ENCODE results near the gene CCDC27.
"Not testable (repeated sequence)": the region's sequence is repeated elsewhere in the genome, so short reads cannot be mapped to it uniquely, and the experiment has no call there.

The CCDC27 gene

DNA sequence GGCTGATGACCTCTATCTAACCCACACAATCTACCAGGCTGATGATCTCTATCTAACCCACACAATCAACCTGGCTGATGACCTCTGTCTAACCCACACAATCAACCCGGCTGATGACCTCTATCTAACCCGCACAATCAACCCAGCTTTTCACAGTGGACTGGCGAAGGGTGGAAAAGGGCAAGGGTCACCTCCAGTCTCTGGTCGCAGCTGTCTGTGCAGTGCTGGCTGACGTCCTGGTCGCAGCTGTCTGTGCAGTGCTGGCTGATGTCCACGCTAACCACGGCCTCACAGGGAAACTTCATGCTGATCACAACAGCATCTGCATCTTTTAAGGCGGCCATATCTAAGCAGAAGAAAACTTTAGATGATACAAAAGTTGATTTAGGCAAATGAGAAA, 12.2 kb upstream of the CCDC27 start:
- DNase-seq = no peak

DNA sequence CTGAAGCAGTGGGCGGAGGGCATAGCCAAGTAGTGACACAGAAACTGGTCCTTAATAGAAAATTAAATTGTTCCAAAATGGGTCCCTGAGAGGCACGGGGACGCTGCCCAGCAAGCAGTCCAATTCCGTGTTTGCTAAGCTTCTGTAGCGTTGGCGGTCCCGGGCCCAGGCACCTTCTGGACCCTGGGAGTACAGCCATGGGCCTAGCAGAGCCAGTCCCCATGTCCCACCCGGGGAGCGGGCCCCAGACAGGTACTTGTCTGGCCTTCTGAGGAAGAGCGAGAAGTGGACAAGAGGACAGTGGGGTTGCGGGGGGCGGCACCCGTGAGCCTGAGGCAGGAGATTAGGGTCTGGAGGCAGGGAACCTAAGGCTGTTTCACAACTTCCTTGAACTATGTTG, 11.5 kb upstream of the CCDC27 start:
- DNase-seq = no peak

DNA sequence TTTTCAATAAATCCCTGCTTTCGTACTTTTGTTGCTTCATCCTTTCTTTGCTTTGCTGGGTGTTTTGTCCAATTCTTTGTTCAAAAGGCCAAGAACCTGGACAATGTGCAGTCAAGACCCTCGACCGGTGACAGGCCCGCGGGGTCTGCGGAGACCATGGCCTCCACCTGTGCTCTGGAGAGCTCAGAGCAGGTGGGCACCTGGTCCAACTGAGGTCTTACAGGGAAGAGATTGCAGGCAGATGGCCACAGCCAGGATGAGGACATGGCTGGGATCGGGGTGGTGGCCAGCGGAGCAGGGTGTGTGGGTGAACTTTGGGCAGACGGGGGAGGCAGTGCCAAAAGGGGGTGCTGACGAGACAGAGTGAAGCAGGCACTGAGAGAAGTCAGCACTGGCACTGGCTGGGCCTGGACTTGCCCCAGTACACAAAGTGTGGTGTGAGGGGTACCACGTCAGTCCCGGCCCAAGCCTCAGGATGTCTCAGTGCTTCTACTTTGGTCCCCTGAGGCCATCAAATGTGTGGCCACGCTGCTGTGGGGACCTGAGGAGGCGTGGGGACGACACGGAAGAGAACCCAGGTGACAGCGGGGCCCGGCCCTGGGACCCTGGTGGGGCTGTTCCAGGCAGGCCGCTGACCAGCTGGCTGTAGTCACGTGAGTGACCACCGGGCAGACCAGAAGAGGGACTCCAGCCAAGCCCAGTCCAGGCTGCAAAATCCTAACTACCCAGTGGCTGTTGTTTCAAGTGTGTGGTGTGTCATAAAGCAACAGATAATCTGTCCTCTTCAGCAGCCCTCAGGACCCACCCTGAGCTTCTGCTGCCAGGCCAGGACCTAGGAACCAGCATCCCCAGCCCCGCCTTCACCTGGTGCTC, 10.4 kb upstream of the CCDC27 start:
- DNase-seq = no peak

DNA sequence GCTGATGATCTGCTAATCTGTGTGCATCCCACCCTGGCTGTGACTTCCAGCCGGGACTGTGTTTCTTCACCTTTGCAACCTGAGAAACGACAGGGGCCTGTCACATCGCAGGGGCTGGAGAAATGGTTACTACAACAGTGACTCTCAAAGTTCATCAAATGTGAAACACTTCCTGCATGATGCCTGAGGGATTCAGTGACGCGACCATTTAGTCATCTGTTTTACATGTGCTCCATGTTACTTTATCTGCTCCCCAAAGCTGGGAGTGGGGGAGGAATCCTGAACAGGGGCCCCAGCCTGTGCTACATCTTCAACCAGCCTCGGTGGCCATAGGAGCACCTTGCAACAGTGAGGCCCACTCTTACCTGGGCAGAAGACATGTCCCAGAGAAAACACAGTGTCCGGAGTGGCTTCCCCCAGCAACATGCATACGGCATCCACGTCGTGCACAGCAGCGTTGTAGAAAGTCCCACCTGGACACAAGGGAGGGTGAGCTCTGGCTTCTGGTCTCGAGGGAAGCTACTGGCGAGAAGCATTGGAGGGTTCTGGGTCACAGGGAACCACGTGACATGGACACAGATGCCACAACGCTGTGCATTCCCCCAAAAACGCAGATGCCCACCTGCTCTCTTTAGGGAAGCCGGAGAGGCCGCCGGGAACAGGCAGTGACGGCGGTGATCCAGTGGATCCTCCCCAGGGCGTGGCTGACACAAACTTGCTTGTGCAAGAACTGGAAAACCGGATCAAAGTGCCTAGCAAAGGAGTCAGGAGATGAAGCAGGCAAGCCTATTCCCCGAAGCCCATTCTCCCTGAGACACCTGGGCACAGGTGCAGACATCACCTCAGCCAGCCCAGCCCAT, 9.6 kb upstream of the CCDC27 start:
- no peak for DNase-seq

DNA sequence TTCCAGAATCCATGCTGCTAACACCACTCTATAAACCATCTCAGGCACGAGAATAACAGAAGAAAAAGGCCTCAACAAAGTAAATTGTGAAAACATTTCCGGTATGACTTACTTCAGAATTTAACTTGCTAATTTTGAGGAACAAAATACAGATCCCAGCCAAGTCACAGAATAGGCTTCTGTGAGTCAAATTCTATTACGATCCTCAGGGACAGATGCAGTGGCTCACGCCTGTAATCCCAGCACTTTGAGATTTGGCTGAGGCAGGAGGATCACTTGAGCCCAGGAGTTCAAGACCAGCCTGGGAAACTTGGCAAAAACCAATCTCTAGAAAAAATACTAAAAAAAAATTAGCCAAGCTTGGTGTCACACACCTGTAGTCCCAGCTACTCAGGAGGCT, 8.8 kb upstream of the CCDC27 start:
- DNase-seq = no peak

DNA sequence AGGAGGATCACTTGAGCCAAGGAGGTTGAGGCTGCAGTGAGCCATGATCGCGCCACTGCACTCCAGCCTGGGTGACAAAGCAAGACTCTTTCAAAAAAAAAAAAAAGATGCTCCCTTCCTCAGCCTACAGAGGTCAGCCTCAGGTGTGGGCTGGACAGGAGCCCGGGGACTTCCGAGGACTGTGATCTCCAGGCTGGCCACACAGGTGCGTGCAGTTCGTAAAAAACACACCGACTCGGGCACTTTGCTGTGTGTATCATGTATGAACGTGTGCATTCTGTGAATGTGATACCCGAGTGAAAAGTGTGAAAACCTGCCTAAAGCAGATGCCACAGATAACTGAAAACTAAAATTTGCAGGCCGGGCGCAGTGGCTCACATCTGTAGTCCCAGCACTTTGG, 8.4 kb upstream of the CCDC27 start:
- no peak for DNase-seq

DNA sequence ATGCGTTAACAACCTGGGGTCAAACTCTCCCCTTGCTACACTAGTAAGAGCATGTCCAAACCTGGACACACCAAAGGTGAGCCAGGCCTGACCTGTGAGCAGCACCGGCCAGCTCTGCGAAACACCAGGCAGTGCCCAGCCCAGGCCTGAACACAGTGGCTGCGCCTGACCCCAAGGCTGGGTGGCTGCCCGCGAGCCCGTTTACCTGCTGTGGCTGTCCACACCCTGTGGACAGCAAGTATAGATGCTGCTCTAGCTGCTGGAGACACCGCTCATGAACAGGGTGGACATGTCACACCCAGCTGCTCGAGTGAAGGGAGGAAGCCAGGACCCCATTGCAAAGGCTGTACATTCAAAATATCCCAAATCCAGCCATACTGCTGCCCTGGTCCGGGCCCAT, 7.6 kb upstream of the CCDC27 start:
- no peak for DNase-seq

DNA sequence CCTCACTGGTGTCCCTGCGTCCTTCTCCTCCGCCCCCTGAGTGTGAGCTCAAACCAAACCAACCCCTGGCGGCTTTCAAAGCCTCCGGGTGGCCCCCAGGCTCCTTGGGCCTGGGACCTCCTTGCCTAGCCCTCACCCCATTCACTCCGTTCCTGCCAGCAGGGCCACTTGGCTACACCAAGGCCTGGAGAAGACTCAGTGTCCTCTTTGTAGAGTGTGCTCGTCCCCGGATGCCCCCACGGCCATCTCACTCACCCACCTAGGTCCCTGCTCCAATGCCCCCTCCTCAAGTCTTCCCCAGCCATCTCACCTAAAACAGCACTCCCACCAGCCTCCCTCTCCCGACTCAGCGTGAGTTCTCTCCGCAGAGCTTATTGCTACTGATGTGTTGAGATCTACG, 7.2 kb upstream of the CCDC27 start:
- DNase-seq = no peak

DNA sequence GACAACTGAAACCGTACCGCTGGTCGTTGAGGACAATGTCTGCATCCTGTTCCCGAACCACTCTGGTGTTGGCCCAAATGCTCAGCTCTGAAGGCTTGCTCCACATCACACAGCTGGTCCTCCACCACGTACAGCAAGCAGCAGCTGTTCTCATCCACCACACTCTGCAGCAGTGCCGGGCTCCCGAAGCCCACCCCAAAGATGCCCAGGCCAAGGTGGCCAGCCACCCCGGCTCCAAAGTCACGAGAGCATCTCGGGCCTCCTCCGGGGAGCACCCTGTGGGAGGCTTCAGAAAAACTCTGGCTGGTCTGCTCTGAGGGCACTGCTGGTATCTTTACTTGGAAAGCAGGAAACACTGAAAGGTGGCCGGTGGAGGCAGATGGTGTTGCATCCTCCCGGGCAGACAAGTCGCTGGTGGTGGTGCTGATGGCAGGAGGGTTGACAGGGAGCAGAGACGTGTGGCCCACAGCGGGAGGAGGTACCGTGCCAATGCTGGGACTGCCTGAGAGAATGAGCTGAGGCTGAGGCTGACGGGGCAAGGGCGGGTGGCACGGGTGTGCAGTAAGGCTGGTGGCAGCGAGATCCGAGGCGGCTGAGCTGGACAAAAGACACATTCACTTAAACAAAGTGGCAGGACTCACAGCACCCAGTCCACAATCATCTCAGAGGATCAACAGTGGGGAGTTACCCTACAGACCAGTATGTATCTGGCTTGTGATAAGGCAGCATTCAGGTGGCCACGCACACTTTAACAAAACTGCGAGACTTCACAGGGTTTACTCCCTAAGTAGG, 6.5 kb upstream of the CCDC27 start:
- DNase-seq = no peak

DNA sequence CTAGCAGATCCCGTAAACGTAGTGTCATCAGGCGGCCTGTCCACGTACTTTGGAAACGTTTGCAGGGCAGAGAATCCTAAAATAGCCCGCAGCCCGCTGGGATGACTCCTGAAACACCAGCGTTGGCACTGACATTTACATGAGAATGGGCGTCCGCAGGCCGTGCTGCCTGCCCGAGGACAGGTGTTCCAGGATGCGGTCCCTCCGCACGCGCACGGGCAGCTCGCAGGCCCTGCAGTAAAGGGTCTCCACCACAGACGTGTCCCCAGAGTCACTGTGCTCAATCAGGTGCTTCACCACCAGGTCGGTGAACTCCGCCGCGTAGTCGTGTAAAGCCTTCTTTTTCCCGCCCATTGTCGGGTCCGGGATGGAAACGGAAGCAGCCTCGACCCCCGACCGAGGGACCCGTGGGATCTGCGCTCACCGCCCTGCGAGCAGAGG, 5.8 kb upstream of the CCDC27 start:
- DNase-seq = no peak

DNA sequence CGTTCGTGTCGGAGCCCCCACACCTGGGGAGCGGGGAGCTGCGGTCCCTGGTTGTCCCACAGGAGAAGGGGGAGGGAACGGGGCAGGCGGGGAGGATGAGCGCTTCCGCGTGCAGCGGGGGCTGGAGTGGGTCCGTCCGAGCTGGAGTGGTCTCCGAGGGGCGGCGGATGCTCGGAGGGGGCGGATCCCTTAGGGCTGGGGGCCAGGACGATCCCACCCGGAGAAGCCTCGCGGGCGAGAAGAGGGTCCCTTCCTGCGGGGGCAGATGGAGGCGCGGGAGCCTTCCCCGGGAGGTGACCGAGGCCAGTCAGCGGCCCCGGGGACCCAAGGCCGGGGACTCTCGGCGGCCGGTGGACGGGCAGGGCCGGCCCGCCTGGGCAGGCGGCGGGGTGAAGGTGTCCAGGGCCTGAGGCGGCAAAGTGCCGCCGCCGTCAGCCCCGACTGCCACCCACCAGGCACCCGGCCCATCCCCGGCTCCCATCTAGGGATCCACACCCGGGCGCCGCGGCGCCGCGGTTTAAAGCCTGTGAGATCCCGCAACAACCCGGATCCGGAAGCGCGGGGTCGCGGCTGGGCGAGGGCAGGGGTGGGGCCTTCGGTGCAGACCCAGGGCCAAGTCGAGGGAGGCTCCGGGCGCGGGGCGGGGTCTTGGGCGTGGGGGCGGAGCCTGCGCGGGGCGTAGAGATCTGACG, 5.3 kb upstream of the CCDC27 start:
- DNase-seq = no peak

DNA sequence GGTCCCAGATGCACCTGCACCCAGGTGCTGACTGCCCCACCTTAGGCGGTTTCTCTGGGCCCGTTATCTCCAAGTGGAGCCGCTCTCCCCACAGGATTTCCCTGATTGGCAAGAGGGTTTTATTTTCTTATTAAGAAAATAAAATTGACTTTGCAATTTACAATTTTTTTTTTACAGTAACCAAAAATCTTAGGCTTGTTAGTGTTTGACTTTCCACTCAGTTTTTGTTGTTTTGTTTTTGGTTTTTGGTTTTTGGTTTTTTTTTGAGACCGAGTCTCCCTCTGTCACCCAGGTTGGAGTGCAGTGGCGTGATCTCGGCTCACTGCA, 4.8 kb upstream of the CCDC27 start:
- no peak for DNase-seq

DNA sequence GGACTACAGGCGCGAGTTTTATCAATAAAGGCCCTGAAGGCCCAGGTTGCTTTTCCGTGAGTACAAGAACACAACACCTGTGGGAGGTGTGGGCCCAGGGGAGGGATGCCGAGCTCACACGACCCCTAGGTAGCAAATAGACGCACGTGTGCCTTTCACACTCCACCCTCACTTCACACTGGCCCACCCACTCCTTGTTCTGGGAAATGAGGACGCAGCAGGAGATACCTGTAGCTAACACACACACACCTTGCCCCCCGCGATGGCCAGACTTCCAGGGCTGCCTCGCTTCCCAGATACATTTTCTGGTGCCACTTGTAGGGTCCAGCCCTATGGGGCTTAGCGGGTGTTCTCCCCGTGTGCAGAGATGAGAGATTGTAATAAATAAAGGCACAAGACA, 4.3 kb upstream of the CCDC27 start:
- no peak for DNase-seq

DNA sequence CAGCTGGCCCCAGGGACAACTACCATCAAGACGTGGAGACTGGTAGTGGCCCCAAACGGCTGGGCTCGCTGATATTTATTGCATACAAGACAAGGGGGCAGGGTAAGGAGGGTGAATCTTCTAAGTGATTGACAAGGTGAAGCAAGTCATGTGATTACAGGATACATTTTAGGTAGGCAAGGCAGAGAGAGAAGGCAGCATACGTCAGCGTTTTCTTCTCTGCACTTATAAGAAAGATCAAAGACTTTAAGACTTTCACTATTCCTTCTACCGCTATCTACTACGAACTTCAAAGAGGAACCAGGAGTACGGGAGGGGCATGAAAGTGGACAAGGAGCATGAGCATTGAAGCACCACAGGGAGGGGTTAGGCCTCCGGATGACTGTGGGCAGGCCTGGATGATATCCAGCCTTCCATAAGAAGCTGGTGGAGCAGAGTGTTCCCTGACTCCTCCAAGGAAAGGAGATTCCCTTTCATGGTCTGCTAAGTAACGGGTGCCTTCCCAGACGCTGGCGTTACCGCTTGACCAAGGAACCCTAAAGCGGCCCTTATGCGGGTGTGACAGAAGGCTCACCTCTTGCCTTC, 3.8 kb upstream of the CCDC27 start:
- not testable (repeated sequence) for DNase-seq

DNA sequence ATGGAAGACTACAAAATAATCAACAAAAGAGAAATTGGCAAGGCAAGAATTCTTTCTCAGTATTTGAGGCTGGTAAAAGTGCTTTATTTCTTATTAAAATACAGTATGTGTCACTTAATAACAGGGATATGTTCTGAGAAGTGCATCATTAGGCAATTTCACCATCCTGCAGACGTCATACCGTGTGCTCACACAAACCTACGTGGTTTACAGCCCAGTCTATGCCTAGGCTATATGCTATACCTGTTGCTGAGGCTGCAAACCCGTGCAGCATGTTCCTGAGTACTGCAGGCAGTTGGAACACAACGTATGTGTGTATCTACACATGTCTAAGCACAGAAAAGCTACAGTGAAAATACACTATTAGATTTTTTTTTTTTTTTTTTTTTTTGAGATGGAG, 2.7 kb upstream of the CCDC27 start:
- DNase-seq = no peak

DNA sequence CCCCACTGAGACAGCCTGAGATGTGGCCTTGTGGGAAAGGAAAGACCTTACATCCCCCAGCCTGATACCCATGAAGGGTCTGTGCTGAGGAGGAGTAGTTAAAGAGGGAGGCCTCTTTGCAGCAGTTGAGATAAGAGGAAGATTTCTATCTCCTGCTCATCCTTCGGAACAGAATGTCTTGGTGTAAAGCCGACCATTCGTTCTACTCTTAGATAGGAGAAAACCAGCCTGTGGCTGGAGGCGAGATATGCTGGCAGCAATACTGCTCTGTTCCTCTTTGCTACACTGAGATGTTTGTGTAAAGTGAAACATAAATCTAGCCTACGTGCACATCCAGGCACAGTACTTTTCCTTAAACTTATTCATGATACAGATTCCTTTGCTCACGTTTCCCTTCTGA, 1.5 kb upstream of the CCDC27 start:
- DNase-seq = no peak

DNA sequence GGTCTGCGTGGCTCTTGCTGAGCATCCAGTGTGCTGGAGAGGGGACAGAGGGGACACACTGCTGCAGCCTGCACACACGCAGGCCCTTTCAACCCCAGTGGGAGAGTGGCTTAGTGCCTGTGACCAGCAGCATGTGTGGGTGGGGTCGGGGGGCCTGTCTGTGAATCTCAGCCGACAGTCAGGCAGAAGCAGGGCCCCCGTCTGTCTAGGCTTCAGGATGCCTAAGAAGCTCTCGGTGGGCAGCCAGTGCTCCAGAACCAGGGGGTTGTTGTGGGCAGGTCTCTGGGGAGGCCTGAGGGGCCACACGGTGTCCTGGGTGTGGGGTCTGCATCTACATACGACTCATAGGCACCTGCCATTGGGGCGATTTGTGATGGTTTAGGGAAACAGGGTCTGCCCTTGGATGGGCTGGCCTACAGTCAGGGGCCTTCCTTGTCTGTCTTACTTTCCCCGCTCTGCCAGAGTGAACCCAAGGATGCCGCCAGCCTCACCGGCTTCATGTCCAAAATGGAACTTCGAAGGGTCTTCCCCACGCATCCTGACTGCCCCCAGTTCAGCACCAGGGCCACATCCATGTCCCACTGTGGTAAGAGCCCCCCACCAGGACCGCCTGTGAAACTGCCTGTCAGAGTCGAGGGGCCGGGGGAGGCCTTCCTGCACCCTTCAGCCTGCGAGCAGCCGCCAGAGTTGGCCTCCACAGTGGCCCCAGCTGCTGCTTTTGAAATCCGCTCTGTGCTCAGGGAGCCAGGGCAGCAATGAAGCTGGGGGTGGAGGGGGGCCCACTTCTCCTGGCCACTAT, 1.6 kb downstream of the CCDC27 start:
- DNase-seq = no peak

DNA sequence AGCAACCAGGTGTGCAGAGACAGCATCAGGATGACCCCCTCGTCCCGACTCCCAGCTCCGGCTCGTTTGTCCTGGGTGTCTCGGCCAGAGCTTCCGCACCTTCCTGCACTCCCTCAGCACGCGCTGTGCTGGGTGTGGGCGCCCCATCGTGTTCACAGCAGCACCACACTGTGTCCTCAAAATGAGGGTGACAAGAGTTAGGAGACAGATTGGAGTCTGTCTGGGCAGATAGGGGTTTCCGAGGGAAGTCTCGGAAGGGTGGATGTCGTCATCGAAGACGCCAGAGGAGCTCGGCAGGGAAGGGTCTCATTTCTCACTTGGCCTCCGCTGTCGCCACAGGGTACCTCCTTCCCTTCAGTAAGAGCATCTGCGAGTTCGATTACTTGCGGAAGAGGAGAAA, 4.1 kb downstream of the CCDC27 start:
- DNase-seq = no peak

DNA sequence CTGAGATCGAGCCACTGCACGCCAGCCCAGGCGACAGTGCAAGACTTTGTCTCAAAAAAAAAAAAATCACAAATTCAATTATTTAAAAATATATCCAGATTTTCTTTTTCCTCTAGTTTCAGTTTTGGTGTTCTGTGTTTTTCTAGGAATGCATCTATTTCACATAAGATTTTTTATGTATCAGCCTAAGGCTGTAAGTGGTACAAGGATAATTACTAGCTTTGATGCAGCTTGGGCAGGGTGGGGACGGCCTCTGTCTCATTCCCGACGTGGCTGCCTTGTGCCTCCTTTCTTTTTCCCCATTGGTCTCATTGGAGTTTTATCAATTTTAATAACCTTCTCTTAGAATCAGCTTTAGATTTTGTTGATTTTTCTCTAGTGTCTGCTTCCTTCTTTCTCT, 6.9 kb downstream of the CCDC27 start:
- DNase-seq = no peak

DNA sequence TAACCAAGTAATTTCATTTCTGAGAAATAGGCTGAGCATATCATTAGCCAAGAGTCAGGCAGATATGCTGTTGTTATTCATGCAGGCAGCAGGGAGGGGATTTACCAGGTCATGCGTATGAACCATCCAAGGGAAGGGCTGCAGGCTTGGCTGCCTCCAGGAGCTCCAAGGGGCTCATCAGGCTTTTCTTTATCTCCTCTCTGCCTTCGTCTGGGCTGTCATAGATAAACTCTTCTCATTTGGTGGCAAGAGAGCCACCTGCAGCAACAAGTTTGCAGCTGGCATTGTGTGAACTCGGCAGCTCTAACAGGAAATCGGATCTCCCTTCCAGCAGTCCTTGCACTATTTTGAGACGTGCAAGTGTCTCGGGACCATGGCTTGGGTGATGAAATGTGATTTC, 7.5 kb downstream of the CCDC27 start:
- no peak for DNase-seq

DNA sequence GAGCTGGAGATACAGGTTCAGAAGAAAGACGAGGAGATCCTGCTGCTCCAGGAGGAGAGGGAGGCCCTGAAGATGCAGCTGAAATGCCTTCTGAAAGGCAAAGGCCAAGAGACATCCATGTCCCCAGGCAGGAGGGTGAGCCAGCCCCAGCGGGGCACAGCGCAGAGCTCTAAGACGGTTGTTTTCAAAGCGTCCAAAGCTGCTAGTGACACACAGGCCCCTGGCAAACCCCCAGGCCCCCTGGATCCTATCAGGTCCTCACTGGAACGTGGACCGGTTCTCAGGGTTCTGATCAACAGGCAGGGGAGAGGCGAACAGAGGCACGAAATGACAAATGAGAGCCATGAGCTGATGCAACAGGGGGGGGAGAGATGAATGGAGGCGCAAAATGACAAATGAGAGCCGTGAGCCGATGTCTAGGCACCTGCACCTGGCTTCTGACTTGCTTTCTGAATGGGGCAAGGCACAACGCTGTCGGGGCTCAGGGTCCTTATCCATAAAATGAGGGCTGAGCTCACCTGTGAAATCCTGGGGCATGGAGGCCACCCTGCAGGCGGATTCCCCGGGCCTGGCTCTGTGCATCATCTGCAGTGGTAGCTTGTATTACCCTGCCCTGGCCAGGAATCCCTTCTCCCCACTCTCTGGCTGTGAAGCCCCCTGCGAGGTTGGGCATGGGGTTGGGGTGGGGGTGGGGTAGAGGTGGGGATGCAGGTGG, 9.2 kb downstream of the CCDC27 start:
- DNase-seq = no peak
